OCI-LY1 (cell line): ENCODE data around the gene CPNE5.

Experiments used
- H2AFZ ChIP-seq: fragments of 200-600 bp; sonication (generic), shearing (Covaris generic); 2 replicates; pipeline ENCODE4 v1.6.0; 2014; ENCODE audit warnings: antibody characterized with exemption, mild to moderate bottlenecking, low read length
- H3F3A ChIP-seq: fragments of 200-600 bp; sonication (generic), shearing (Covaris generic); 2 replicates; pipeline ENCODE4 v1.6.0; 2014; ENCODE audit warnings: mild to moderate bottlenecking, antibody characterized with exemption, low read length, moderate library complexity; ENCODE audit not compliant: insufficient read depth
- H3K27ac ChIP-seq: fragments of 200-600 bp; sonication (generic); 2 replicates; pipeline ENCODE4 v1.5.1; 2014; ENCODE audit warnings: low read length, mixed run types, mild to moderate bottlenecking, low read depth; ENCODE audit not compliant: poor library complexity, severe bottlenecking
- H3K27me3 ChIP-seq: fragments of 200-600 bp; sonication (generic); 2 replicates; pipeline ENCODE4 v1.6.0; 2014; ENCODE audit warnings: antibody characterized with exemption, mild to moderate bottlenecking, low read length, moderate library complexity; ENCODE audit not compliant: insufficient read depth
- H3K36me3 ChIP-seq: fragments of 200-600 bp; sonication (generic); 2 replicates; pipeline ENCODE4 v1.6.1; 2014; ENCODE audit warnings: mild to moderate bottlenecking, antibody characterized with exemption, low read length, moderate library complexity, mixed read lengths; ENCODE audit not compliant: insufficient read depth
- H3K4me1 ChIP-seq: fragments of 200-600 bp; sonication (generic); 2 replicates; pipeline ENCODE4 v1.5.1; 2014; ENCODE audit warnings: mild to moderate bottlenecking, low read length, moderate library complexity; ENCODE audit not compliant: insufficient read depth, severe bottlenecking
- H3K4me2 ChIP-seq: fragments of 200-600 bp; sonication (generic), shearing (Covaris generic); 2 replicates; pipeline ENCODE4 v1.6.1; 2014; ENCODE audit warnings: low read length
- H3K4me3 ChIP-seq: fragments of 200-600 bp; sonication (generic); 2 replicates; pipeline ENCODE4 v1.5.1; 2014; ENCODE audit warnings: low read length, low read depth, mild to moderate bottlenecking, mixed read lengths; ENCODE audit not compliant: poor library complexity, severe bottlenecking
- H3K79me2 ChIP-seq: fragments of 200-600 bp; shearing (Covaris generic); 2 replicates; pipeline ENCODE4 v1.6.1; 2016; ENCODE audit warnings: mixed run types, low read length, mixed read lengths; ENCODE audit not compliant: insufficient read depth
- H3K9ac ChIP-seq: fragments of 200-600 bp; sonication (generic), shearing (Covaris generic); 2 replicates; pipeline ENCODE4 v1.6.1; 2014; ENCODE audit warnings: mild to moderate bottlenecking, low read length, mixed read lengths
- H3K9me2 ChIP-seq: fragments of 200-600 bp; sonication (generic), shearing (Covaris generic); 2 replicates; pipeline ENCODE4 v1.6.1; 2014; ENCODE audit warnings: low read depth, mild to moderate bottlenecking, low read length, mixed read lengths
- H3K9me3 ChIP-seq: fragments of 200-600 bp; shearing (Covaris generic); 2 replicates; pipeline ENCODE4 v1.6.1; 2014; ENCODE audit warnings: low read length, mixed read lengths
- H4K20me1 ChIP-seq: fragments of 200-600 bp; sonication (generic), shearing (Covaris generic); 2 replicates; pipeline ENCODE4 v1.6.0; 2016; ENCODE audit warnings: mild to moderate bottlenecking, low read length; ENCODE audit not compliant: insufficient read depth
- EZH2 ChIP-seq: fragments of 200-600 bp; sonication (generic), shearing (Covaris generic); IDR thresholded peaks from 2 replicates; pipeline ENCODE4 v1.8.0; 2017; ENCODE audit warnings: borderline replicate concordance, mixed run types, mild to moderate bottlenecking, antibody characterized with exemption, low read length, moderate library complexity, mixed read lengths
- TF ChIP-seq, protein P1 (sequence below): fragments of 200-600 bp; sonication (generic), shearing (Covaris generic); IDR thresholded peaks from 2 replicates; pipeline ENCODE4 v1.5.1; 2017; ENCODE audit warnings: mild to moderate bottlenecking, antibody characterized with exemption, low read length, moderate library complexity, mixed read lengths

CPNE5 gene

DNA sequence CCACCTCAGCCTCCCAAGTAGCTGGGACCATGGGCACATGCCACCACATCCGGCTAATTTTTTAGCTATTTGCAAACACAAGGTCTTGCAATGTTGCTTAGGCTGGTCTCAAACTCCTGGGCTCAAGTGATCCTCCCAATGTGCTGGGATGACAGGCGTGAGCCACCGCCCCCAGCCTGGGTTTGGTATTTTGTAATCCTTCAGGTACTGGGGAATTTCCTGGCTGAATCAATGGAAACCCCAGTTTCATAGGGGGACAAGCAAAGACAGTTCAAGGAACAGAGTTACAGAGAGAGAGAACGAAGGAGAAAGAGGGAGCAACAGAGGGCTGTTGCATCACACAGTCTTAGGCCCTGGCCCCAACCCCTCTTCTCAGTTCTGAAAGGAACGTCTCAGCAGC lies 105.9 kb downstream of the CPNE5 start:
- Histone ChIP-seq H3K4me1 (peaks cover 10% of the 10 kb centered on the region), H3K9me2 (no peaks in the 10 kb centered on the region), H3F3A (no peaks in the 10 kb centered on the region), H2AFZ (no peak overlapping the region), H3K4me2 (no peak overlapping the region), H4K20me1 (no peaks in the 10 kb centered on the region), H3K9me3 (no peaks in the 10 kb centered on the region), H3K36me3 (no peaks in the 10 kb centered on the region), H3K27ac (no peak overlapping the region), H3K79me2 (no peaks in the 10 kb centered on the region), H3K27me3 (0 out of 2 replicates have a peak, but pooled peaks cover 3% of the 10 kb centered on the region), H3K4me3 (no peak overlapping the region), H3K9ac (no peak overlapping the region)
- no peak for TF ChIP-seq EZH2
- TF ChIP-seq, protein P1, sequence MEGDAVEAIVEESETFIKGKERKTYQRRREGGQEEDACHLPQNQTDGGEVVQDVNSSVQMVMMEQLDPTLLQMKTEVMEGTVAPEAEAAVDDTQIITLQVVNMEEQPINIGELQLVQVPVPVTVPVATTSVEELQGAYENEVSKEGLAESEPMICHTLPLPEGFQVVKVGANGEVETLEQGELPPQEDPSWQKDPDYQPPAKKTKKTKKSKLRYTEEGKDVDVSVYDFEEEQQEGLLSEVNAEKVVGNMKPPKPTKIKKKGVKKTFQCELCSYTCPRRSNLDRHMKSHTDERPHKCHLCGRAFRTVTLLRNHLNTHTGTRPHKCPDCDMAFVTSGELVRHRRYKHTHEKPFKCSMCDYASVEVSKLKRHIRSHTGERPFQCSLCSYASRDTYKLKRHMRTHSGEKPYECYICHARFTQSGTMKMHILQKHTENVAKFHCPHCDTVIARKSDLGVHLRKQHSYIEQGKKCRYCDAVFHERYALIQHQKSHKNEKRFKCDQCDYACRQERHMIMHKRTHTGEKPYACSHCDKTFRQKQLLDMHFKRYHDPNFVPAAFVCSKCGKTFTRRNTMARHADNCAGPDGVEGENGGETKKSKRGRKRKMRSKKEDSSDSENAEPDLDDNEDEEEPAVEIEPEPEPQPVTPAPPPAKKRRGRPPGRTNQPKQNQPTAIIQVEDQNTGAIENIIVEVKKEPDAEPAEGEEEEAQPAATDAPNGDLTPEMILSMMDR, result no peak

DNA sequence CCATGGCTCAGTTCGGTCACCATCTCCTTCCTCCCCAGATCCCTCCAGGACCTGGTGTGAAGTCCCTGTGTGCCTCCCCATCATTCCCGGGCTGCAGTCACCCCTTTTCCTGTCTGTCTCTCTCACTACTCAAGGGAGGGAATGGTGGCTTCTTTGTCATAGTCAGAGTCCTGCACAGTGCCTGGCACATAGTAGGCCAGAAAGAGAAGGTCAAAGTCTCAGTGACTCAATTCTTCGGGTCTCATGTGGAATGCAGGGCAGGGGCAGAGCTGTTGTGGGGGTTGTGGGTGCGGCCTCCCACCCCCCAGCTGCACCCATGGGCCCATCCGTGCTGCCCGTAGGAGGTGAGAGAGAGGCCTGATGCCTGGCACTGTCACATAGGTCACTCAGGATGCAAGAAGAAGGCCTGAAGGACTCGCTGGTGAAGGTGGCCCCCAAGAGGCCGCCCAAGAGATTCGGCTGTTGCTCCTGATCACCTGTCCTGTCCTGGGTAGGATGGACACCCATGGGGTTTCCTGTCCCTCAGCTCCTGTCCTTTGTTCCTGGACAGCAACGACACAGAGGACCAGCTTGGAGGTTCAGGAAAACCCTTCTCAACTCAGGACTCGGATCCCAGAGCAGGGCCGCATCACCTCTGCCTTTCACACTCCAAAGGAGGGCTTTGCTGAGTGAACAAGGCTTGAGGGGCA lies 107.5 kb downstream of the CPNE5 start:
- H4K20me1 ChIP-seq, result no peaks in the 10 kb centered on the region

DNA sequence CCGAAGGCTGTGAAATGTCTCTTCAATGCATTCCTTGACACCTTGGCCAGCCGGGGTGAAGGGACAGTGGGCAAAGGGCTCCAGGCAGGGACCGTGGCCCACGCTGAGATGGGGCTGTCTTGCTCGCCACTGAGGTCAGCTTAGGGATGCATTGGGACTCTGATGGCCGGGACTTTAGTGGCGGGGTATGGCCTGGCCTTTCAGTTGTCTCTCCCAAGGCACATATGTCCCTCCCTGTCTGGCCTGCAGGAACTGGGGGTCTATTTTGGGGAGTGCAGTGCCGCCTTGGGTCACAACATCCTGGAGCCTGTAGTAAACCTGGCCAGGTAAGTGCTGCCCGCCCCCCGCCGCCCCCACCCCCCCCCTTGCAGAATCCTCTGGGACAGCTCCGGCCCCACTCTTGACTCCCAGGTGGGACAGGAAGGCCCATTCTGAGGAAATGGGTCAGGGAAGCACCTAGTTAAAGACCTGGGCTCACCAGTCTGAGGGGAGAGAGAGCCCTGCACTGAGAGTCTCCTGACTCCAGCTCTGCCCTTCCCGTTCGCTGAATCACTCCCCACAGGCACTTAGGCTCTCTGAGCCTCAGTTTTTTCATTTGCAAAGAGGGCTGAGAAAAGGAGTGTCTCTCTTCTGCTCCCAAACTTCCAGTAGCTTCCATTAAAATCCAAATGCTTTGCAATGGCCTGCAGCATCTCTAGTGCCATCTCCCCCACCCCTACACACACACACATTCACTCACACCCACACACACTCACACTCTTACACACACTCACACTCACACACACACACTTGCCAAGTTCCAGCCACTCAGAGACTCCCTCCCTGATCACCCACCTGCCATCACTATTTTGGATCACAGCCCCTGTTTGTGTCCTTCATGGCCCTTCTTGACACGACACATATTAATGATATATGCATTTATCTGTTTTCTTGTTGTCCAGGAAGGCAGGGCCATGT lies 108.5 kb downstream of the CPNE5 start:
- Histone ChIP-seq H3K27ac (no peak overlapping the region), H3F3A (no peaks in the 10 kb centered on the region), H3K9me3 (no peaks in the 10 kb centered on the region), H3K9me2 (no peaks in the 10 kb centered on the region), H3K79me2 (no peaks in the 10 kb centered on the region), H3K4me1 (peaks cover 10% of the 10 kb centered on the region), H3K4me2 (no peak overlapping the region), H3K9ac (no peak overlapping the region), H3K27me3 (0 out of 2 replicates have a peak, but pooled peaks cover 3% of the 10 kb centered on the region), H3K36me3 (no peaks in the 10 kb centered on the region), H4K20me1 (no peaks in the 10 kb centered on the region), H3K4me3 (no peak overlapping the region), H2AFZ (no peak overlapping the region)
- TF ChIP-seq, protein P1, result no peak
- TF ChIP-seq EZH2, result no peak

More for the DNA sequence above, 107.5 kb downstream of the CPNE5 start:
- no peaks in the 10 kb centered on the region for H3K9me3 ChIP-seq
- H3K4me1 ChIP-seq, result peaks cover 10% of the 10 kb centered on the region
- H3K9me2 ChIP-seq, result no peaks in the 10 kb centered on the region
- no peak for TF ChIP-seq EZH2
- TF ChIP-seq, protein P1, result no peak
- no peaks in the 10 kb centered on the region for H3K79me2 ChIP-seq
- no peak overlapping the region for H3K9ac ChIP-seq
- no peaks in the 10 kb centered on the region for H3F3A ChIP-seq
- no peak overlapping the region for H3K27ac ChIP-seq
- 0 out of 2 replicates have a peak, but pooled peaks cover 3% of the 10 kb centered on the region for H3K27me3 ChIP-seq
- H2AFZ ChIP-seq, result no peak overlapping the region
- H3K4me2 ChIP-seq, result no peak overlapping the region
- no peak overlapping the region for H3K4me3 ChIP-seq
- no peaks in the 10 kb centered on the region for H3K36me3 ChIP-seq
